Measurements from ENCODE around the gene SAMD11.

The SAMD11 gene

DNA sequence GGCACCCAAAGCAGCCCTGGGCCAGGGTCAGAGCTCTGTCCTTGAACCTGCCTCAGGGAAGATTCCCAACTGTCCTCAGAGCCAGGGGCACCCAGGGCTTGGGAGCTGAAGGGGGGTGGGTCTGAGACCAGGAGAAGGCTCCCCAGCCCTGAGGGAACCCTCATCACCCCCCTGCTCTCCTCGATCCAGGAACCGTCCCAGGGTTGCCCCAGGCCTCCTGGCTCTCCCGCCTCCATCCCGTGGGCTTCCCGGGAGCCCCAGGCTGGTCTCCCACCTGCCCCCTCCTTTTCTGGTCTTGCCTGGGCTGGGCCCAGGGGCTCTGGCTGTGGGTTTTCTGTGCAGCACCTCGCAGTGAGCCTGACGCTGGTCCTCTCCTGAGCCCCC, 6.7 kb upstream of the SAMD11 start:
- DNase-seq (ENCODE audit: low read depth in 1 of 2, low spot score in 1 of 2) = no peak

DNA sequence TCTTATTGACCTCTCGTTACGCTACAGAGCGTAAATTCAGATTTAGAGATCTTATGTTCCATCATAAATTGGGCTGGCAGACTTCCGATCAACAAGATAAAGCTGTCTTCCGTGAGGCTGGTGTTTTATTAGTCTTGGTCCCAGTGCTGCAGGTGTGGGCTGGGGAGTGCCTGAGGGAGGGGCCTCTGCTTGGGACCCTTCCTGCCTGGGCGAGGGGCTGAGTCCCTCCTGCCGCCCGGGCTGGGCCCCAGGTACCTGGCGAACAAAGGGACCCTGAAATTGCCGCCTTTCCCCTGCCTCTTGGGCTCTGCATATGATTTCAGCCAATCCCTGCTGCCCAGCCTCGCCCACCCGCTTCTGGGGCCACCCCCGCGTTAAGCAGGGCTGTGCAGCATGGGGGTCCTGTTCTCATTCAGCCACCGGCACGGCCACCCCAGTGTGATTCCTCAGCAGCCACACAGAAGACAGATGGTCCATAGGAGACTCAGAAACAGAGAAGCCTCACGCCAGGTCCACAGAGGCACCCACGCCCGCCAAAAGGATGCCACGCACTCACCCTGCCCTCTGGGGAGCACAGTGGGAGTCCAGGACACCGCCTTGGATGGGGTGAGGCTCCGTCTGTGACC, 6.1 kb upstream of the SAMD11 start:
- no peak for DNase-seq (ENCODE audit: low read depth in 1 of 2, low spot score in 1 of 2)

DNA sequence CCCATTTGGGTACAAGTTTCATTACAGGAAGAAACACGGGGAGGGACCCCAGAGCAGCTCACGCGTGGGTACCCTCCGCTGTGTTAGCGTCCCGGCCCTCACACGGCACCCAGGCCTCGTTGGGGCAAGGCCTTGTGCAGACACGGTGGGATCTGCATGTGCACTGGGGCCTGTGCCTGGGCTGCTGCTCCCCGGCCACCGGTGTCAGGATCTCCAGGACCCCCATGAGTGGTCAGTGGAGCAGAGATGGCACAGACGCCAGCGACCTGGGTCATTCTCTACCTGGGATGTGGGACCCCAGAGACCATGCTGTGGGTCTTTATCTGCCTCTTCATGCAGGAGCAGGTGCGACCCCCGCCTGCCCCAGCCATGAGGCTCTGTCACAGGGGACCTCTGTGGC, 5.4 kb upstream of the SAMD11 start:
- DNase-seq (ENCODE audit: low read depth in 1 of 2, low spot score in 1 of 2) = no peak

DNA sequence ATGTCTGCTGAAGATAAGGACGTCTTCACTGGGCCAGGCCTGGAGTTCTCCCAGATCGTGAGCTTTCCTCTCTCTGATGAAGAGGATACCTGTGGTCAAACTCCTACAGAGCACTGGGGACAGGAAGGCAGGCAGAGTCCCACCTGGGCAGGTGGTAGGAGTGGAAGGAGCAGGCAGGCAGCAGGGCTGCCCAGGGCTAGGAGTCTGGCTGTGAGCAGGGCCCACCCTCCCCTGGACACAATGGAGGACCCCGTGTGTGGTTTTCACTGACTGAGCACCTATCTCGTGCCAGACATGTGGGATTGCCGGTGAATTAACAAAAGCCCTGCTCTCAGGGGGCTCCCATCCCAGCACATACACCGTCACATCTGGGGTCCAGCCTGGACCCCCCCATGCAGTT, 4.9 kb upstream of the SAMD11 start:
- DNase-seq (ENCODE audit: low read depth in 1 of 2, low spot score in 1 of 2) = no peak

DNA sequence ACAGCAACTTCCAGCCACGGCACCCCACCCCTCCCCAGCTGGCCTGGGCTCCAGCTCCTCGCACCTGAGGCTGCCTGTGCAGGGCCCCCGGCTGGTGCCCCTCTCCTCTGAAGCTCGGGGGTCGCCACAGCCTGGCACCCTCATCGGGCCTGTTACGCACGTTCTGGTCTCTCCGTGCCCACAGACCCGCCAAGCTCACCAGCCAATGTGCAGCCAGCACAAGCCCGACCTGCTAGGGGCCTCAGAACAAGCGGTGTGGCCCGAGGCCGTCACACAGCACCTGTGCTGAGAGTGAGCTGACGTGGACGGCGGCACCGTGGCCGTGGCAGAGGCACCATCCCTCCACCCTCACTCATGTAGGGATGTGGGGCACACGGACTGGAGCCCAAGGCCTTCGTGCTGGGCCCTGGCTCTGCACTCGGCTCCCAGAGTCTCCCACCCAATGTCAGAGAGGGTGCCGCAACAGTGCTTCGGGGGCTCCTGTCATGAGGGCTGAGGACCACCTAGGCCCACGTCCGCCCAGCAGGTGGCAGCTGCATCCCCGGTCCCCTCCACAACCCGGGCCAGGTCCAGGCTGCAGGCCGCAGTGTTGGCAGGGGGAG, 4.4 kb upstream of the SAMD11 start:
- no peak for DNase-seq (ENCODE audit: low read depth in 1 of 2, low spot score in 1 of 2)

DNA sequence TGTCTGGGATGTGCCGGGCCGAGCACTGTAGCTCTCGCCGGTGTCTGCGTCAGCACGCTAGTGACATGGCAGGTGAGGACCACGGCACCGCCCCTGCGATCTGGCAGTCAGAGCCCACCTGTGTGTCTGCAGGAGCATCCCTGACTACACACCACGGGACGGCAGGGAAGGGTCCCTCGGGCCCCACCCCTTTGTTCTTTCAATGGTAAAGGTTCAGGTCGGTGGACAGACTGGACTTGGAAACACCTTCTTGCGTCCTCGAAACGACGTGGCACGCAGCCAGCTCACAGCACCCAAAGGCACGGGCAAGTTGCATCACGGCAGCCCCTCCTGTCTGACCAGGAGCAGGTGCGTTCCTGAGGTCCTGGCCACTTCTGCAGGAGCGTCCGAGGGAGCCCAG, 3.7 kb upstream of the SAMD11 start:
- DNase-seq (ENCODE audit: low read depth in 1 of 2, low spot score in 1 of 2) = no peak

DNA sequence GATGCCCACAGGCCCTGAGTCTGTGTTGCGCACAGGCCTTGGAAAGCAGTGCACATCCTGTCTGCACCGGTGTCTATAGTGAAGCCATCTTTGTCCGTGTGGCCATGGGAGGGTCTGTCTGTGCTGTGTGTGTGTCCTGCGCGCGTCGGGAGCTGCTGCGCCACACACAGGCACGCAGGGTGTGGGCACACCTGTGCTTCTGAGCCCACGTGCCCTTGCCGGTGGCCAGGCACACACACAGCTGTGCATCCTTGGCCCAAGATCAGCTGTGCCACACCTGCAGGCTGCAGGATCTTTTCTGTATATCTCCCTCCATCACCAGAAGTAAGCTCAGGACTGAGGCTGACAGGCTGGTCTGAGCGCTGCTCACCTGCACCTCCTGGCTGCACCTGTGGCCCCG, 3.2 kb upstream of the SAMD11 start:
- no peak for DNase-seq (ENCODE audit: low read depth in 1 of 2, low spot score in 1 of 2)

DNA sequence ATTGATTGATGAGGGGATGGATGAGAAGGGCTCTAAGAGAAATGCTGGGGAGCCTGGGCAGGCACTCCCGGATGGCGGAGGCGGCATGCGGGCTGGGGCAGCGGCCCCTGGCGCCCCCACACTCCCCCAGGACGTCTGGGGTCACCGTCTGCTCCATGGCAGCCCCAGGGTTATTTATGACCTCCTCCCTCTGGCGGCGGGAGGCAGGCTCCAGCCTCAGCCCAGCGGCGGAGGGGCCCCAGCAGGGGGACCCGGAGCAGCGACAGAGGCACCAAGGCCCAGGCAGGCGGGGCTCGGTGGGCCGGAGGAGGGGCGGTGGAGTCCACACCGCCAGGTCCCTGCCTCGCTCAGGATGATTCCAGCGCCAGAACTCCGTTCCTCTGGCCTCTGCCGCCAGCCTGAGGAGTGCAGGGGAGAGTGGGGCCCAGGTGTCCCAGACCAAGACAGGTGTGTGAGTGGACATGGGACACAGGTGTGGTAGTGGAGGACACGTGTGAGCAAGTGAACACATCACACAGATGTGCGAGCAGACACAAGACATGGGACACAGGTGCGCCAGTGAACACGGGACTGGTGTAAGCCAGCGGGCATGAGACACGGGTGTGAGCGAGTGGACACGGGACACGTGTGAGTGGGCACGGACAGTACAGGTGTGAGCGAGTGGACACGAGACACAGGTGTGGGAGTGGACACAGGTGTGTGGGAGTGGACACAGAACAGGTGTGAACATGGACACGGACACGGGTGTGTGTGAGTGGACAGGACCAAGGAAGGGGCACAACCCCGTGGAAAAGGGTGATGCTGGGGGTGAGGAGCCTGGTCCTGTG, 2.5 kb upstream of the SAMD11 start:
- DNase-seq (ENCODE audit: low read depth in 1 of 2, low spot score in 1 of 2) = no peak

DNA sequence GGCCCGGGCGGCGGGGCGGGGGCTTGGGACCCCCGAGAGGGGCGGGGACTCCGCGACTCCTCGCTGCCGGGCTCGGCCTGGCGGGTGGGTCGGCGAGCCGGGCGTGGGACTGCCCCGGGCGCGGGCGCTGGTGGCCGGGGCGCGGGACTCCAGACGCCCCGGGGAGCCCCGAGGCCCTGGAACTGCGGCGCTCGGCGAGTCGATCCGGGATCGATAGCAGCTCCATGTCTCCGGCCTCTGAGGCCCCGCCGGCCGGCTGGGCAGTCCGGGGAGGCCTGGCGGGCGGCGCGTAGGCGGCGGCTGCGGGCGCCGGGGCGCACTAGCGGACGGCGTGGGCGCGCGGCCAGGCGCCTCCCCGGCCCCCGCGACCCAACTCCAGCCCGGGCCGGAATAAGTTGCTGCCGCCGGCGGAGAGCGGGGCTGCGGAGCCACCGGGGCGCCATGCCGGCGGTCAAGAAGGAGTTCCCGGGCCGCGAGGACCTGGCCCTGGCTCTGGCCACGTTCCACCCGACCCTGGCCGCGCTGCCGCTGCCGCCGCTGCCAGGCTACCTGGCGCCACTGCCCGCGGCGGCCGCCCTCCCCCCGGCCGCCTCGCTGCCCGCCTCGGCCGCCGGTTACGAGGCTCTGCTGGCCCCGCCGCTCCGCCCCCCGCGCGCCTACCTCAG, 400 bp downstream of the SAMD11 start:
- no peak for DNase-seq (ENCODE audit: low read depth in 1 of 2, low spot score in 1 of 2)

DNA sequence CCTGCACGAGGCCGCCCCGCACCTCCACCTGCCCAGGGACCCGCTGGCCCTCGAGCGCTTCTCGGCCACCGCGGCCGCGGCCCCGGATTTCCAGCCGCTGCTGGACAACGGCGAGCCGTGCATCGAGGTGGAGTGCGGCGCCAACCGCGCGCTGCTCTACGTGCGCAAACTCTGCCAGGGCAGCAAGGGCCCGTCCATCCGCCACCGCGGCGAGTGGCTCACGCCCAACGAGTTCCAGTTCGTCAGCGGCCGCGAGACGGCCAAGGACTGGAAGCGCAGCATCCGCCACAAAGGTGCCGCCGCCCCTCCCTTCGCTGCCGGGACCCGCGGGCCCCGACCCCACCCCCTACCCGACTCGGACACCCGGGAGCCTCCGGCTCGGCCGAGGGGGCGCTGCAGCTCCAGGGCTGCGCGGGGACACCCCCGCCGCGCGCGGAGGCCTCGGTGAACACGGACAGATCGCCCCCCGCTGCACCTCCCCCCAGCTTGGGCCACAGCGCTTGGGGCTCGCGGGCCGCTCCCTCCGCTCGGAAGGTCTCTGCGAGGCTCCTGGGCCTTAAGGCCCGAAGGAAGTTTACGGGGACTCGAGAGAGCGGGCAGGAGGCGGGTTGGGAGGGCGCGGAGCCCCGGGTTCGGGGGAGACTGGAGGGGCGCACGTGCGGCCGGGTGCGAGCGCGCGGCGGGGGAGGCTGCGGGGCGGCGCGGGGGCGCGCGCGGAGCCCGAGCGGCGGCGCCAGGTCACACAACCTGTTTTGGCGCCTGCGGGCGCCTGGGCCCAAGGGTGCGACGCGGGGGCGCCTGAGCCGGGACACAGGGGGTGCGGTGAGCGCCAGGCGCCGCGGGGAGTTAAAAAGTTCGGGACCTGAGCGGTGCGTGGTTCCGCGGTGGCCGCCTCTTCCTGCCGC, 1.2 kb downstream of the SAMD11 start:
- no peak for DNase-seq (ENCODE audit: low read depth in 1 of 2, low spot score in 1 of 2)

DNA sequence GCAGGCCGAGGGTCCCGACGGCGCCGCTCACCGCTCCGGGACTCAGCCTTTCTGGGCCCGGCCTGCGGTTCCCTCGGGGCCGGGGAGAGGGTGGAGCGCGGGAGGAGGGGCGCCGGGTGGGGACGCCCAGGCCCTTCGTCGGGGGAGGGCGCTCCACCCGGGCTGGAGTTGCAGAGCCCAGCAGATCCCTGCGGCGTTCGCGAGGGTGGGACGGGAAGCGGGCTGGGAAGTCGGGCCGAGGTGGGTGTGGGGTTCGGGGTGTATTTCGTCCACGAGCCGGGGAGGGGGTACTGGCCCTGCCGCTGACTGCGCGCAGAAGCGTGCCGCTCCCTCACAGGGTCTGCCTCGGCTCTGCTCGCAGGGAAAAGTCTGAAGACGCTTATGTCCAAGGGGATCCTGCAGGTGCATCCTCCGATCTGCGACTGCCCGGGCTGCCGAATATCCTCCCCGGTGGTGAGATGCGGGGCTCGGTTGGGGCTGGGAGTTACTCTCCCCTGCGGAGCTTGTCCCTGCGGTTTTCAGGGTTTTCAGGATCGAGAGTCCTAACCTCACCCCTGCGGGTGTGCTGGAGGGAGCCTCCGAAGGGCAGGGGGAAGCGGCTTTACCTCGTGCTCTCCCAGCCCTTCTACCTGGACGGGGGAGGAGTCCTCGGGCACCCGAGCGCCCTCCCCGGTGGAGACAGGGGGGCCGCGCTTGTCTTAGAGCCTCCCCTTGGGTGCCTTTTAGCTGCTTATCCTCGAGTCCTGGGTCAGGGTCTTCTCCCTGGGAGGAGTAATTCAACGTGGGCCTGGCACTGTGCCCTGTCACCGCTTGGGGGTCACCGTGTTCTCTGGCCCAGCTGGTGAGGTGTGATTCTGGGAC, 2.1 kb downstream of the SAMD11 start:
- DNase-seq (ENCODE audit: low read depth in 1 of 2, low spot score in 1 of 2) = no peak

DNA sequence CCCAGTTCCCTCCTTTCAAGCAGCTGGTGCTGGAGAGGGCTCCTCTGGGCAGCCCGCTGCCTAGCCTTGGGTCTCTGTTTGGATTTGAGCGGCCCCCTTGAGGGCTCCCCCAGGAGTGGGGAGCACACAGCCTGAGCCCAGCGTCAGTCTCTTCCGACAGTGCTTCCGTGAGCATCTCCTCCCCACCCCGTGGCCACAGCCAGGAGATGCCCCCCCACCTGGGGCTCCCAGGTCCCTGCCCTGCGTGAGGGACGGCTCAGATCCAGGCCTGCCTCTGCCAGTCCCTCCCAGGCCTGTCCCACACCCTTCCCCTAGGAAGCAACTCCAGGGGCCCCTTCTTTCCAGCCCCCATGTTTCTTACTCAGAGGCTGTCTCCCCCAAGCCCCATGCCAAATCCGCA, 3.5 kb downstream of the SAMD11 start:
- no peak for DNase-seq (ENCODE audit: low read depth in 1 of 2, low spot score in 1 of 2)

DNA sequence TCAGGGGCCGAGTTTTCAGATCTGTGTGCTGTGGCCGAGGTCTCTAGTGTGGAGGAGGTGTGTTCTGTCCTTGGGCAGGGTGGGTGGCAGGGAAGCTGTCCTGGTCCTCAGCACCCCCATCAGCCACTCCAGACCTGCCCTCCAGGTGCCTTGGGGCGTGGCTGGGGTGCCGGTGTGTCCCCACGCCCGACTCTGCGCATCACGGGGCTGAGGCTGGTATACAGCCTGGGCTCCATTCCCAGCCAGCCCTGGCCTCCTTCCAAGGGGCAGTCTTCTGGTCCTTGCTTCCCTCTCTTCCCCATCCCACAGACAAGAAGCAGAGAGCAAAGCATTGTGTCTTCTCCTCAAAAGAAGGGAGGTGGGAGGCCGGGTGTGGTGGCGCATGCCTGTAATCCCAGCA, 4.0 kb downstream of the SAMD11 start:
- no peak for DNase-seq (ENCODE audit: low read depth in 1 of 2, low spot score in 1 of 2)

DNA sequence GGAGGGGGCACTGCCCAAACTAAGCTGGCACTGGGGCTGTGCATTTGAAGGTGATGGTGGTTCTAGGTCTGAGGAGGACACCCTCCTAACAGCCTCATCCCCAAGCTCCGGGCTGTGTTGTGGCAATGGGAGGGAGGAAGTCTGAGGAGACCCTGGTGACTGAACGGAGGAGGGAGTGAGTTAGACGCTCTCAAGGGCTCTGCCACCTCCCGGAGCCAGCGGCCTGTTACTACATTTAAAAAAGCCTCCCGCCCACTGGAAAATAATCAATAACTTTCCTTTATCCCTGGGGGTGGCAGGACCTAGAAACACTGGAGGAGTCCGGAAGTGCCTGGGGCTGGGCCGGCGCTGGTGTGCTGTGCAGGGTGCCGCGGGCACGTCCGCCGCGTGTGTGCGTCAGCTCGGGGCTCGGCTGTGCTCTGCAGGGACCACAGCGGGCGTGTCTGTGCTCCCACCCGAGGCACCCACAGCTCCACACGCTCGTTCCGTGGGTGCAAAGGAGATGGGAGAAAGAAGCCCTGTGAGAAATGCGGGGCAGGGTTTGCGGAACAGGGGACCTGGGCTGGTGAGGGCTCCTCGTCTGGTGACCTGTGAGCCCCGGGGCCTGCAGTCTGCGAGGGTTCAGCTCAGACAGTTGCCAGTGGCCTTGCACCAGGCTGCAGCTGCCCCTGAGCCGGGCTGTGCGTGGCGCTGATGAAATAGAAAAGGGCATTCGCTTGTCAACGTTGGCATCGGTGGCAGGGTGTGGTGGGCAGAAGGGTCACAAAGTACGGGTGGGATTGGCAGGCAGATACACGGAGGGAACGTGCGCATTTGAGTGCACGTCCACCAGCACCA, 5.3 kb downstream of the SAMD11 start:
- DNase-seq (ENCODE audit: low read depth in 1 of 2, low spot score in 1 of 2) = no peak

DNA sequence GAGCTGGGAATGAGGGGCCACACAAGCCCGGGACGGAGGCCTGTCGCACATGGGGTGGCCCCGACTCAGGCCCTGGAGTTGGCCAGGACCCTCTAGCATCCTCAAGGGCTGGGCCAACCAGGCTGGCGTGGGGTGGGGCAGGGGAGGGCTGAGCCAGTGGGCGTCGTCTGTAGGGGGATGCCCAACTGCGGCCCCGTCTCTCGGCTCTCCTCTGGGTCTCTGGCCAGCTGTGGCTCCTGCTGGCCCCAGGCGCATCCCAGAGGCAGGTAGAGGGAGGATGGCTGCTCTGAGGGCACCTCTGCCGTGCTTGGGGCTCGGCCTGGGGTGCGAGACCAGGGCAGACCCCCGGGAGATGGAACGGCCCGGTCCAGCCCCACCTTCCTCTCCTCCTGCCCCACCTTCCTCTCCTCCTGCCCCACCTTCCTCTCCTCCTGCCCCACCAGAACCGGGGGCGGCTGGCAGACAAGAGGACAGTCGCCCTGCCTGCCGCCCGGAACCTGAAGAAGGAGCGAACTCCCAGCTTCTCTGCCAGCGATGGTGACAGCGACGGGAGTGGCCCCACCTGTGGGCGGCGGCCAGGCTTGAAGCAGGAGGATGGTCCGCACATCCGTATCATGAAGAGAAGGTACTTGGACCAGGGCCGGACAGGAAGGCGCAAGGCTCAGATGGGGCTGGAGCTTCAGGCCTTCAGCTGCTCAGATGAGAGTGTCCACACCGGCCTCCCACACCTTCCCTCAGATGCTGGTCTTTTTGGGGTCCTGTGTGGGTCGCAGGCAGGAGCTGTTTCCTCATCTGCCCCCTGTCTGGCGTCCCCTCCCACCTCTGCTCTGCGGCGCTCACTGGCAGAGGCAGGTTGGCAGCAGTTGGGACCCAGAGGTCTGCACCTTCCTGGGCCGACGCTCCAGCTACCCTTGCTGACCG, 6.2 kb downstream of the SAMD11 start:
- no peak for DNase-seq (ENCODE audit: low read depth in 1 of 2, low spot score in 1 of 2)

DNA sequence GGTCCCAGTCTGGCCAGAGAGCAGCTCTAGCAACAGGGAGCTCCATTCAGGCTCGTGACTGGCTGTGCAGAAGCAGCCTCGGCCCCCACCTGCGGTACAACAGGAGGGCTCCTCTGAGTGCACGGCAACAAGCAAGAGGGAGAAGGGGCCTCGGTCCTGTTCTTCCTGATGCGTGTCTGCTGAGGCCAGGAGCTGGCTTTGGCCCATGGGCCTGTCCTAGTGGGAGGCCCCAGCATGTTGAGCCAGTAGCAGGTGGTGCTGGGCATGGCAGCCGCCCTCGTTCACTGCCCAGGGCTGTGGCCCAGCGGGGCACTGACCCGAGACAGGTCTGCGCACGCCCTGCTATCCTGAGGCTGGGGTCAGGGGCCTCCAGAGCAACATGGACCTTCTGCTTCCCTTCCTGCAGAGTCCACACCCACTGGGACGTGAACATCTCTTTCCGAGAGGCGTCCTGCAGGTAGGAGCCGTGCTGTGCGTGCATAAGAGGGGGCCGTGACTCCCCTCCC, 7.0 kb downstream of the SAMD11 start:
- DNase-seq (ENCODE audit: low read depth in 1 of 2, low spot score in 1 of 2) = no peak

DNA sequence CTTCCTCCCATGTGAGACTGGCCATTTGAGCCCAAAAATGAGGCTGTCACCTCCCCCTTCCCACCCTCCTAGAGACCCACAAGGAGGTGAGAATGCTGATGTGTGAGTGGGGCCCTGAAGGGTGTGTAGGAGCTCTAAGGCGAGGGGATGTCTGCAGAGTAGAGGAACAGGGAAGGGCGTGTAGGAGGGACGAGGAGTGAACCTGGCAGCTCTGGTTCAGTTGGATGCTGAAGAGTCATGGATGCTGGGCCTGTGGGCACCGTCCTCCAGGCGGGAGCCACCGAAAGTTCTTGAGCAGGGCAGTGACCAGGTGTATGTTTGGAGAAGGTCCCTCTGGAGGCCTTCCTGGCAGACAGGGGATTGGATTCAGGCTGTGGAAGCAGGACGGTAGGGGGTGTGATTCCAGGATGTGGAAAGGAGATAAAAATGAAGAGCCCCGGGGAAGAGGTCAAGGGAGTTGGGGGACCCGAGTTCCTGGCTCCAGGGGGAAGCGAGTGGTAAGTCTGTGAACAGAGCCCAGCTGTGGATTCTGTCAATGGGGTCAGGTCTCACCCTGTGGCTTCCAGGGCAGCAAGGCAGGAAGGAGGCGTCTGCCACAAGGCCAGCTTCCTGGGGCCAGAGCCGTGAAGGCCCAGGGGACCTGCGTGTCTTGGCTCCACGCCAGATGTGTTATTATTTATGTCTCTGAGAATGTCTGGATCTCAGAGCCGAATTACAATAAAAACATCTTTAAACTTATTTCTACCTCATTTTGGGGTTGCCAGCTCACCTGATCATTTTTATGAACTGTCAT, 7.9 kb downstream of the SAMD11 start:
- DNase-seq (ENCODE audit: low read depth in 1 of 2, low spot score in 1 of 2) = no peak
